Measurements from ENCODE around the gene SGMS2. TPM values are rescaled to one million over a fixed set of nuclear protein-coding genes. Genes with fewer than 3 reads are reported as not detected.

Gene SGMS2
- total and polyA plus RNA-seq, 2 of the 4 experiments (the other 2 are of a cell fraction): 13.4 to 37.5 TPM

DNA sequence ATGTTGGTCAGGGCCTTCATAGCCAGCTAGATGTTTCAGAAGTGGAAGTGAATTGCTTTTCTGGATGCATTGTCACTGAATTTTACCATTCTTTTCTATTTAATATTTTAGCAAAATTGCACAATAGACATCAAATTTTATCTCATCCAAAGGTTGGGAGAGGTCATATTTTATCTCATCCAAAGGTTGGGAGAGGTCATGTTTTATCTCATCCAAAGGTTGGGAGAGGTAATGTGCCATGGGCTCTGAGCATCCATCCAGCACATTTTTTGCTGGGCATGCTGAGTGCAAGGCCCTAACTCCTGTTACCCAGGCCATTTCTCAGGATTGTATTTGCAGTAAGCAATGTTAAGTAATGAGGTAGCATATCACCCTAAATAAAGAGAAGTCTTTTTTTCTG lies 91.9 kb downstream of the SGMS2 start:
- H2AK5ac ChIP-seq (ENCODE audit: low read depth, low read length): no peak overlapping the region
- no peak overlapping the region for H3K4ac ChIP-seq (ENCODE audit: low read depth, low read length)
- no peaks in the 10 kb centered on the region for H4K20me1 ChIP-seq (ENCODE audit: insufficient read depth, low read length)
- in situ Hi-C loops (cut with MboI; ENCODE audit: low sequenced_read_pairs): no loop called here
- no peak overlapping the region for H3K4me3 ChIP-seq (ENCODE audit: insufficient read depth, low read depth, low read length)
- H2BK20ac ChIP-seq (ENCODE audit: low read depth, low read length): no peak overlapping the region
- no peak overlapping the region for H3K23ac ChIP-seq (ENCODE audit: low read depth, low read length)
- H3K9me1 ChIP-seq (ENCODE audit: insufficient read depth, low read length): peaks cover under 1% of the 10 kb centered on the region; the same call in 1 of the 2 replicates
- no peak overlapping the region for H3K18ac ChIP-seq (ENCODE audit: low read depth, low read length)
- H4K91ac ChIP-seq (ENCODE audit: insufficient read depth, low read depth, low read length): no peak overlapping the region
- no TSS peak for BruUV-seq (replicated peaks)
- DNase-seq: no peak
- no peak overlapping the region for H2AFZ ChIP-seq (replicated peaks; ENCODE audit: low read length, poor library complexity)
- no peaks in the 10 kb centered on the region; the same call in 1 of the 2 replicates for H3K27me3 ChIP-seq (ENCODE audit: control insufficient read depth, insufficient read depth, low read length)
- no peak overlapping the region for H3K4me2 ChIP-seq (ENCODE audit: low read depth, low read length)
- no peak overlapping the region for H2BK15ac ChIP-seq (ENCODE audit: low read depth, low read length)
- H2AK9ac ChIP-seq (replicated peaks; ENCODE audit: low read depth, low read length, poor library complexity): no peak overlapping the region
- no peak overlapping the region for H3K56ac ChIP-seq (ENCODE audit: extremely low read depth, insufficient read depth, low read length)
- ChIA-PET CTCF (no interaction called here), POLR2A (ENCODE audit: unreplicated experiment) (no interaction called here)
- no peak overlapping the region for H2BK120ac ChIP-seq (ENCODE audit: low read depth, low read length)
- TF ChIP-seq CEBPB (IDR thresholded peaks at IDR 0.05; ENCODE audit: low read depth, low read length) (no peak), SMC3 (IDR thresholded peaks at IDR 0.05; ENCODE audit: low read depth, low read length) (no peak), POLR2A (IDR thresholded peaks at IDR 0.05; ENCODE audit: low read depth, low read length) (no peak), MAZ (IDR thresholded peaks at IDR 0.05; ENCODE audit: borderline replicate concordance, low read depth, low read length) (no peak), RCOR1 (IDR thresholded peaks at IDR 0.05; ENCODE audit: insufficient replicate concordance, low read length) (no peak), FOS (IDR thresholded peaks at IDR 0.05; ENCODE audit: low read depth, low read length) (no peak), NFE2L2 (IDR thresholded peaks at IDR 0.05; ENCODE audit: low read depth, low read length) (no peak), BHLHE40 (IDR thresholded peaks at IDR 0.05; ENCODE audit: low read depth, low read length) (no peak), RFX5 (IDR thresholded peaks at IDR 0.05; ENCODE audit: low read depth, low read length) (no peak), MXI1 (IDR thresholded peaks at IDR 0.05; ENCODE audit: borderline replicate concordance, low read depth, low read length) (no peak), MAFK (IDR thresholded peaks at IDR 0.05; ENCODE audit: low read depth, low read length) (no peak), RAD21 (IDR thresholded peaks at IDR 0.05; ENCODE audit: low read length) (no peak), CHD1 (IDR thresholded peaks at IDR 0.05; ENCODE audit: low read depth, low read length) (no peak)
- TF ChIP-seq, protein P1, sequence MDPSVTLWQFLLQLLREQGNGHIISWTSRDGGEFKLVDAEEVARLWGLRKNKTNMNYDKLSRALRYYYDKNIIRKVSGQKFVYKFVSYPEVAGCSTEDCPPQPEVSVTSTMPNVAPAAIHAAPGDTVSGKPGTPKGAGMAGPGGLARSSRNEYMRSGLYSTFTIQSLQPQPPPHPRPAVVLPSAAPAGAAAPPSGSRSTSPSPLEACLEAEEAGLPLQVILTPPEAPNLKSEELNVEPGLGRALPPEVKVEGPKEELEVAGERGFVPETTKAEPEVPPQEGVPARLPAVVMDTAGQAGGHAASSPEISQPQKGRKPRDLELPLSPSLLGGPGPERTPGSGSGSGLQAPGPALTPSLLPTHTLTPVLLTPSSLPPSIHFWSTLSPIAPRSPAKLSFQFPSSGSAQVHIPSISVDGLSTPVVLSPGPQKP (IDR thresholded peaks at IDR 0.05; ENCODE audit: borderline replicate concordance, low read depth, low read length): no peak
- TF ChIP-seq, protein P2, sequence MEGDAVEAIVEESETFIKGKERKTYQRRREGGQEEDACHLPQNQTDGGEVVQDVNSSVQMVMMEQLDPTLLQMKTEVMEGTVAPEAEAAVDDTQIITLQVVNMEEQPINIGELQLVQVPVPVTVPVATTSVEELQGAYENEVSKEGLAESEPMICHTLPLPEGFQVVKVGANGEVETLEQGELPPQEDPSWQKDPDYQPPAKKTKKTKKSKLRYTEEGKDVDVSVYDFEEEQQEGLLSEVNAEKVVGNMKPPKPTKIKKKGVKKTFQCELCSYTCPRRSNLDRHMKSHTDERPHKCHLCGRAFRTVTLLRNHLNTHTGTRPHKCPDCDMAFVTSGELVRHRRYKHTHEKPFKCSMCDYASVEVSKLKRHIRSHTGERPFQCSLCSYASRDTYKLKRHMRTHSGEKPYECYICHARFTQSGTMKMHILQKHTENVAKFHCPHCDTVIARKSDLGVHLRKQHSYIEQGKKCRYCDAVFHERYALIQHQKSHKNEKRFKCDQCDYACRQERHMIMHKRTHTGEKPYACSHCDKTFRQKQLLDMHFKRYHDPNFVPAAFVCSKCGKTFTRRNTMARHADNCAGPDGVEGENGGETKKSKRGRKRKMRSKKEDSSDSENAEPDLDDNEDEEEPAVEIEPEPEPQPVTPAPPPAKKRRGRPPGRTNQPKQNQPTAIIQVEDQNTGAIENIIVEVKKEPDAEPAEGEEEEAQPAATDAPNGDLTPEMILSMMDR (conservative IDR thresholded peaks at IDR 0.05; ENCODE audit: low read depth, low read length): no peak
- TF ChIP-seq, protein P3, sequence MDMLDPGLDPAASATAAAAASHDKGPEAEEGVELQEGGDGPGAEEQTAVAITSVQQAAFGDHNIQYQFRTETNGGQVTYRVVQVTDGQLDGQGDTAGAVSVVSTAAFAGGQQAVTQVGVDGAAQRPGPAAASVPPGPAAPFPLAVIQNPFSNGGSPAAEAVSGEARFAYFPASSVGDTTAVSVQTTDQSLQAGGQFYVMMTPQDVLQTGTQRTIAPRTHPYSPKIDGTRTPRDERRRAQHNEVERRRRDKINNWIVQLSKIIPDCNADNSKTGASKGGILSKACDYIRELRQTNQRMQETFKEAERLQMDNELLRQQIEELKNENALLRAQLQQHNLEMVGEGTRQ (IDR thresholded peaks at IDR 0.05; ENCODE audit: low read depth, low read length): no peak
- H3K36me3 ChIP-seq (ENCODE audit: control insufficient read depth, insufficient read depth, low read length): no peaks in the 10 kb centered on the region
- no peak overlapping the region for H3K14ac ChIP-seq (replicated peaks; ENCODE audit: low read depth, low read length)
- H3K9ac ChIP-seq (ENCODE audit: low read depth, low read length): no peak overlapping the region
- H4K8ac ChIP-seq (ENCODE audit: low read depth in 2 of 2, low read length in 2 of 2): no peak overlapping the region
- peaks cover 3% of the 10 kb centered on the region for H3K9me3 ChIP-seq (ENCODE audit: control insufficient read depth, insufficient read depth, low read length)
- no peak for ATAC-seq (ENCODE audit: low read depth)
- dilution Hi-C loops (cut with HindIII; ENCODE audit: low sequenced_read_pairs, unreplicated experiment): no loop called here
- intact Hi-C loops (cut with micrococcal nuclease): loop anchor here (5.0 to 10.0 kb wide), 2 partner anchors 642 to 719 kb away; no protein-coding TSS in a partner anchor
- H4K5ac ChIP-seq (ENCODE audit: low read depth, low read length): no peak overlapping the region
- no peaks in the 10 kb centered on the region for H3K79me1 ChIP-seq (ENCODE audit: low read depth in 1 of 2, low read length in 2 of 2)
- no peaks in the 10 kb centered on the region for H3K4me1 ChIP-seq (ENCODE audit: control insufficient read depth, insufficient read depth, low read length)
- H2BK5ac ChIP-seq (ENCODE audit: low read depth, low read length, poor library complexity, severe bottlenecking): no peak overlapping the region
- H3K27ac ChIP-seq (ENCODE audit: insufficient read depth, low read length): no peak overlapping the region
